Activated B cell treated with CpG ODN at 0.5 μM for 24 hours (primary cell): ENCODE data around the gene GARRE1. TPM values are rescaled to one million over a fixed set of nuclear protein-coding genes. Genes with fewer than 3 reads are reported as not detected.

Experiments used
- ATAC-seq: fragments of 200-7000 bp; cut with Tn5 transposase; one replicate; pipeline ENCODE4 v1.10.0; 2021; ENCODE audit warnings: low read depth, mild to moderate bottlenecking, moderate library complexity
- CTCF ChIA-PET: fragments of 350-600 bp; sonication (Branson Sonifier 250); formaldehyde crosslinking; loops from one replicate; lab custom pipeline; 2021; ENCODE audit warnings: antibody characterized with exemption; lab: Charles Lee
- POLR2A ChIA-PET: fragments of 350-600 bp; sonication (Branson Sonifier 250); formaldehyde crosslinking; loops from one replicate; lab custom pipeline; 2021; ENCODE audit warnings: antibody characterized with exemption; lab: Charles Lee
- DNase-seq: peaks from one replicate; pipeline ENCODE4 v3.0.0; 2022
- H3K27ac Mint-ChIP-seq: one replicate; pipeline ENCODE4 v1.8.0; 2020; ENCODE audit warnings: mixed read lengths
- H3K27me3 Mint-ChIP-seq: one replicate; pipeline ENCODE4 v1.8.0; 2021; ENCODE audit warnings: mixed read lengths
- H3K36me3 Mint-ChIP-seq: one replicate; pipeline ENCODE4 v1.8.0; 2021; ENCODE audit warnings: low read depth, mixed read lengths
- H3K4me1 Mint-ChIP-seq: one replicate; pipeline ENCODE4 v1.8.0; 2021; ENCODE audit warnings: mixed read lengths
- H3K4me3 Mint-ChIP-seq: one replicate; pipeline ENCODE4 v1.8.0; 2020; ENCODE audit warnings: mild to moderate bottlenecking, mixed read lengths
- H3K9me3 Mint-ChIP-seq: one replicate; pipeline ENCODE4 v1.8.0; 2020; ENCODE audit warnings: mixed read lengths
- intact Hi-C: fragments of 100-400 bp; cut with micrococcal nuclease; formaldehyde crosslinking; loops from one replicate; pipeline ENCODE4 v1.15.1; 2024
- total RNA-seq: library from RNA; stranded (reverse); gene quantifications from 2 replicates; pipeline ENCODE4 v1.2.3, GENCODE V29; 2022
- TF ChIP-seq, protein P1 (sequence below): fragments of 200-600 bp; IDR thresholded peaks from one replicate; pipeline ENCODE4 v1.8.0; 2022; ENCODE audit warnings: antibody characterized with exemption, mild to moderate bottlenecking

GARRE1 gene
- total RNA-seq, 1 donor from 2014 or later = 30.6 TPM

DNA sequence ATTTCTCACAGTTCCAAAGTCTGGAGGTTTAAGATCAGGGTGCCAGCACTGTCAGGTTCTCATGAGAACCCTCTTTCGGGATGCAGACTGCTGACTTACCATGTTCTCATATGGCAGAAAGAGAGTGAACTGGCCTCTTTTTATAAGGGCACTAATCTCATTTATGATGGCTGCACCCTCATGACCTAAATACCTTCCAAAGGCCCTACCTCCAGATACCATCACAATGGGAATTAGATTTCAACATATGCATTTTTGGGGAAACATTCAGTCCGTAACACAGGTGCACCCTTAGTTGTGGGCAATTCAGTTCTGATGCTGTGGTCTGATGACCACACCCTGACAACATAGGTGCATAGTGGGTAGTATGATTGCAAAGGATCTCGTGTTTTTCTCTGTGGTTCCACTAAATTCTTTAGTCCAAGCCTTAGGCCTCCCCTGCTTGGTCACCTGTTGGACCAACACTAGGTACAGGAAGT, 33.3 kb downstream of the GARRE1 start:
- intact Hi-C loops = no loop called here
- no peak for DNase-seq
- peaks cover 21% of the 10 kb centered on the region for H3K4me1 Mint-ChIP-seq
- no peaks in the 10 kb centered on the region for H3K9me3 Mint-ChIP-seq
- ChIA-PET POLR2A (no interaction called here), CTCF (no interaction called here)
- TF ChIP-seq, protein P1, sequence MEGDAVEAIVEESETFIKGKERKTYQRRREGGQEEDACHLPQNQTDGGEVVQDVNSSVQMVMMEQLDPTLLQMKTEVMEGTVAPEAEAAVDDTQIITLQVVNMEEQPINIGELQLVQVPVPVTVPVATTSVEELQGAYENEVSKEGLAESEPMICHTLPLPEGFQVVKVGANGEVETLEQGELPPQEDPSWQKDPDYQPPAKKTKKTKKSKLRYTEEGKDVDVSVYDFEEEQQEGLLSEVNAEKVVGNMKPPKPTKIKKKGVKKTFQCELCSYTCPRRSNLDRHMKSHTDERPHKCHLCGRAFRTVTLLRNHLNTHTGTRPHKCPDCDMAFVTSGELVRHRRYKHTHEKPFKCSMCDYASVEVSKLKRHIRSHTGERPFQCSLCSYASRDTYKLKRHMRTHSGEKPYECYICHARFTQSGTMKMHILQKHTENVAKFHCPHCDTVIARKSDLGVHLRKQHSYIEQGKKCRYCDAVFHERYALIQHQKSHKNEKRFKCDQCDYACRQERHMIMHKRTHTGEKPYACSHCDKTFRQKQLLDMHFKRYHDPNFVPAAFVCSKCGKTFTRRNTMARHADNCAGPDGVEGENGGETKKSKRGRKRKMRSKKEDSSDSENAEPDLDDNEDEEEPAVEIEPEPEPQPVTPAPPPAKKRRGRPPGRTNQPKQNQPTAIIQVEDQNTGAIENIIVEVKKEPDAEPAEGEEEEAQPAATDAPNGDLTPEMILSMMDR = no peak
- ATAC-seq = no peak
- peaks cover 20% of the 10 kb centered on the region for H3K36me3 Mint-ChIP-seq
- no peaks in the 10 kb centered on the region for H3K27me3 Mint-ChIP-seq
- H3K27ac Mint-ChIP-seq = no peak overlapping the region
- no peak overlapping the region for H3K4me3 Mint-ChIP-seq

- POLR2A ChIA-PET = no interaction called here
- ATAC-seq (no peak), DNase-seq (no peak)
- TF ChIP-seq, protein P1 = no peak
- Mint-ChIP-seq H3K36me3 (peaks cover 22% of the 10 kb centered on the region), H3K9me3 (no peaks in the 10 kb centered on the region), H3K4me3 (no peak overlapping the region), H3K27me3 (no peaks in the 10 kb centered on the region), H3K4me1 (peaks cover 14% of the 10 kb centered on the region), H3K27ac (no peak overlapping the region)
- intact Hi-C loops = no loop called here
- CTCF ChIA-PET = no interaction called here
Observed at GRCh38 chr19:34288381-34288780, 34.0 kb downstream of the GARRE1 start.

DNA sequence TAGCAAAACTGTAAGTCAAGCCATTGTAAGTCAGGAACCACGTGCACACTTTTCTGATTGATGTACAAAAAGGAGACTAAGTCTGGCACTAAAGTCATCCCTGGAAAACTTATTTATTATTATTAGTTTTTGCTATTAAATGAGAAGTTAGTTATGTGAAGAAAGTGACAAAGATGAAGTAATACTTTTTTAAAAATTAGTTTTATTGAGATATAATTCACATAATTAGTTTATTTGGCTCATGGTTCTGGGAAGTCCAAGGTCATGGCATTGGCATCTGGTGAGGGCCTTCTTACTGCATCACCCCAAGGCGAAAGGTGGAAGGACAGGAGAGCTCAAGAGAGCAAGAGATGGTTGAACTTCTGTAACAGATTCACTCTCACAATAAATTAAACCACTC, 36.9 kb downstream of the GARRE1 start:
- Mint-ChIP-seq H3K9me3 (no peaks in the 10 kb centered on the region), H3K4me1 (peaks cover 12% of the 10 kb centered on the region), H3K36me3 (peaks cover 14% of the 10 kb centered on the region), H3K27ac (no peak overlapping the region), H3K4me3 (no peak overlapping the region), H3K27me3 (no peaks in the 10 kb centered on the region)
- DNase-seq (no peak), ATAC-seq (no peak)
- TF ChIP-seq, protein P1 = no peak
- ChIA-PET CTCF (no interaction called here), POLR2A (interaction anchor here (0.5 kb wide), 1 partner anchor 23 kb away, joined by 4 read pairs; no protein-coding TSS in a partner anchor)
- intact Hi-C loops = no loop called here

- H3K4me3 Mint-ChIP-seq = no peak overlapping the region
- no peaks in the 10 kb centered on the region for H3K9me3 Mint-ChIP-seq
- CTCF ChIA-PET = no interaction called here
- no peaks in the 10 kb centered on the region for H3K27me3 Mint-ChIP-seq
- POLR2A ChIA-PET = no interaction called here
- no peak overlapping the region for H3K27ac Mint-ChIP-seq
- TF ChIP-seq, protein P1 = no peak
- H3K36me3 Mint-ChIP-seq = peaks cover 17% of the 10 kb centered on the region
- intact Hi-C loops = no loop called here
- no peak for ATAC-seq
- no peak for DNase-seq
- H3K4me1 Mint-ChIP-seq = no peaks in the 10 kb centered on the region
Observed at GRCh38 chr19:34295103-34295502, 40.7 kb downstream of the GARRE1 start.

DNA sequence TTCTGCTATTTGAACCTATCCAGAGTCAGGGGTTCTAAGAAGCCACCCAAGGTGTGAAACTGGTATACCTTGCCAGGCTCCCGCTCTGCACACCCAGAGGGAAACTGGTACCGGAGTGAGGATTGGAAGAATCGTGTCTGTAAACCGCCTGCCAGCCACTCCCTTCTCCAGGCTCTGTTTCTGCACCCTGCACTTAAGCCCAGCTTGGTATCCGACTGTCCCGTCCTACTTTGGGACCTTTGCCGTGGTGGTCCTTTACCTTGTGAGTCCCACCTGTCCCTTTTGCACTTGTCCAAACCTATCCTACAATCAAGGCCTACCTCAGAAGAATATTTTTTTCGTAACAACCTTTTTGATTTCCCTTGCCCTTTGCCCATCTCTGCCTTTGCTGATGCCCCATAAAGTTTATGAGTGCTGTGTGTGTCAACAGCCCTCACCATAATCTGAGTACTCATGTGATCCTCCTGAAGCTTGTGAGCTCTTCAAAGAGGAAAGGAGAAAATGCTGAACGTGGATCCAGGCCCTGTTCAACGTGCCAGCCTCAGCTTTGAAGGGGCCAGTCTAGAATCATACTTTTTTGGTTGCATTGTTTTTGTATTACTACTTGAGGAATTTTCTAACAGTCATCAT, 44.7 kb downstream of the GARRE1 start:
- DNase-seq (no peak), ATAC-seq (no peak)
- CTCF ChIA-PET = no interaction called here
- H3K4me1 Mint-ChIP-seq = no peaks in the 10 kb centered on the region
- no peak overlapping the region for H3K27ac Mint-ChIP-seq
- peaks cover 35% of the 10 kb centered on the region for H3K36me3 Mint-ChIP-seq
- H3K9me3 Mint-ChIP-seq = no peaks in the 10 kb centered on the region
- POLR2A ChIA-PET = no interaction called here
- H3K27me3 Mint-ChIP-seq = no peaks in the 10 kb centered on the region
- TF ChIP-seq, protein P1 = no peak
- no peak overlapping the region for H3K4me3 Mint-ChIP-seq
- intact Hi-C loops = no loop called here
